22Rv1 (cell line): ENCODE data around the gene JPH3.

Experiments
- CTCF ChIP-seq: fragments of 450-650 bp; IDR thresholded peaks from 2 replicates; pipeline ENCODE4 v1.5.1; 2017; ENCODE audit warnings: mild to moderate bottlenecking
- ZFX ChIP-seq: fragments of 450-650 bp; IDR thresholded peaks from 2 replicates; pipeline ENCODE4 v1.6.1; 2017; ENCODE audit warnings: antibody characterized with exemption, borderline replicate concordance

- no peak for TF ChIP-seq CTCF
- no peak for TF ChIP-seq ZFX
These were observed 40.1 kb upstream of the JPH3 start for GRCh38 chr16:87562201-87562600.
